A673 (cell line): ENCODE data around the gene CARMIL1. TPM values are rescaled to one million over a fixed set of nuclear protein-coding genes. Genes with fewer than 3 reads are reported as not detected.

Experiments
- BruUV-seq: library from RNA; stranded (reverse); fragments of 400-500 nt; replicated peaks from 2 replicates; lab custom pipeline; 2021; lab: Mats Ljungman, UMichigan
- CTCF ChIA-PET: fragments of 300-600 bp; sonication (Branson Sonifier 250); formaldehyde crosslinking; loops from one replicate; lab custom pipeline; 2022; ENCODE audit warnings: antibody characterized with exemption; lab: Charles Lee
- POLR2A ChIA-PET: fragments of 300-600 bp; sonication (Branson Sonifier 250); formaldehyde crosslinking; loops from one replicate; lab custom pipeline; 2022; ENCODE audit warnings: antibody characterized with exemption; ENCODE audit not compliant: low non-redundant PET; lab: Charles Lee
- DNase-seq: peaks from one replicate; pipeline ENCODE4 v3.0.0-alpha.2; 2015; ENCODE audit warnings: low spot score
- H3K27ac ChIP-seq: fragments of 200-600 bp; sonication (generic); 2 replicates; pipeline ENCODE4 v1.5.1; 2016; ENCODE audit warnings: mixed run types, low read depth, mild to moderate bottlenecking, mixed read lengths, antibody characterized with exemption, low read length; ENCODE audit not compliant: poor library complexity, severe bottlenecking
- H3K27me3 ChIP-seq: fragments of 200-600 bp; sonication (generic); replicated peaks from 2 replicates; pipeline ENCODE4 v1.6.1; 2017; ENCODE audit warnings: mixed run types, low read depth, mild to moderate bottlenecking, mixed read lengths, antibody characterized with exemption, low read length; ENCODE audit not compliant: insufficient read depth, poor library complexity
- H3K36me3 ChIP-seq: fragments of 200-600 bp; sonication (generic); 2 replicates; pipeline ENCODE4 v1.6.1; 2016; ENCODE audit warnings: mixed run types, mild to moderate bottlenecking, mixed read lengths, antibody characterized with exemption, low read length; ENCODE audit not compliant: insufficient read depth, poor library complexity, severe bottlenecking
- H3K4me1 ChIP-seq: fragments of 200-600 bp; sonication (generic); 2 replicates; pipeline ENCODE4 v1.6.1; 2017; ENCODE audit warnings: mixed run types, mild to moderate bottlenecking, mixed read lengths, antibody characterized with exemption, low read length; ENCODE audit not compliant: insufficient read depth, poor library complexity, severe bottlenecking
- H3K4me3 ChIP-seq: fragments of 200-600 bp; sonication (generic); 2 replicates; pipeline ENCODE4 v1.5.1; 2016; ENCODE audit warnings: low read depth, mixed run types, mild to moderate bottlenecking, mixed read lengths, low read length; ENCODE audit not compliant: poor library complexity, severe bottlenecking
- H3K9me3 ChIP-seq: fragments of 200-600 bp; sonication (generic); 2 replicates; pipeline ENCODE4 v1.6.1; 2016; ENCODE audit warnings: mixed run types, low read depth, mild to moderate bottlenecking, mixed read lengths, antibody characterized with exemption, low read length; ENCODE audit not compliant: poor library complexity, severe bottlenecking
- CTCF ChIP-seq: fragments of 300-800, 200-600 bp; sonication (generic); conservative IDR thresholded peaks from 2 replicates; pipeline ENCODE4 v1.5.1; 2017; ENCODE audit warnings: low read depth, mild to moderate bottlenecking, antibody characterized with exemption, low read length, moderate library complexity, mixed read lengths
- EZH2 ChIP-seq: fragments of 200-600 bp; sonication (generic); IDR thresholded peaks from 2 replicates; pipeline ENCODE4 v1.6.1; 2017; ENCODE audit warnings: borderline replicate concordance, low read depth, mild to moderate bottlenecking, mixed read lengths, antibody characterized with exemption, low read length; ENCODE audit not compliant: poor library complexity, severe bottlenecking
- intact Hi-C: fragments of 100-400 bp; cut with micrococcal nuclease; formaldehyde crosslinking; loops from one replicate; pipeline ENCODE4 v1.10.0; 2022; ENCODE audit not compliant: unreplicated experiment
- total RNA-seq: library from RNA; stranded (reverse); gene quantifications from 2 replicates; pipeline ENCODE4 v1.2.3, GENCODE V29; 2021

Gene CARMIL1
- total RNA-seq, 1 experiment from 2014 or later, result 7.2 TPM

GRCh38 chr6:25350573-25350972, 71.4 kb downstream of the CARMIL1 start:
- Histone ChIP-seq H3K27me3 (no peaks in the 10 kb centered on the region), H3K4me1 (peaks cover 6% of the 10 kb centered on the region), H3K36me3 (no peaks in the 10 kb centered on the region), H3K27ac (no peak overlapping the region), H3K4me3 (no peak overlapping the region), H3K9me3 (no peaks in the 10 kb centered on the region)
- TF ChIP-seq CTCF (no peak; the same call in 1 of the 2 replicates), EZH2 (no peak)
- ChIA-PET POLR2A (no interaction called here), CTCF (no interaction called here)
- no peak for DNase-seq
- BruUV-seq, result no TSS peak
- intact Hi-C loops, result no loop called here

GRCh38 chr6:25351485-25351884, 72.3 kb downstream of the CARMIL1 start:
- Histone ChIP-seq H3K36me3 (no peaks in the 10 kb centered on the region), H3K27me3 (no peaks in the 10 kb centered on the region), H3K4me1 (peaks cover 1% of the 10 kb centered on the region), H3K27ac (no peak overlapping the region), H3K9me3 (no peaks in the 10 kb centered on the region), H3K4me3 (no peak overlapping the region)
- TF ChIP-seq EZH2, result no peak
- no peak for TF ChIP-seq CTCF
- ChIA-PET CTCF (no interaction called here), POLR2A (no interaction called here)
- no peak for DNase-seq
- intact Hi-C loops, result no loop called here
- BruUV-seq, result no TSS peak

GRCh38 chr6:25352285-25352684, 73.1 kb downstream of the CARMIL1 start:
- POLR2A ChIA-PET, result no interaction called here
- no peak for DNase-seq
- intact Hi-C loops, result no loop called here
- Histone ChIP-seq H3K4me3 (no peak overlapping the region), H3K27me3 (no peaks in the 10 kb centered on the region), H3K4me1 (no peaks in the 10 kb centered on the region), H3K9me3 (no peaks in the 10 kb centered on the region), H3K36me3 (no peaks in the 10 kb centered on the region), H3K27ac (no peak overlapping the region)
- BruUV-seq, result no TSS peak
- TF ChIP-seq CTCF, result no peak
- TF ChIP-seq EZH2, result no peak
- CTCF ChIA-PET, result no interaction called here
